Glutamatergic neuron (in vitro differentiated cells): ENCODE data around the gene B4GALT5. TPM values are rescaled to one million over a fixed set of nuclear protein-coding genes. Genes with fewer than 3 reads are reported as not detected.

Experiments
- DNase-seq: peaks from one replicate; pipeline ENCODE4 v3.0.0; 2022
- H3K27ac Mint-ChIP-seq: one replicate; pipeline ENCODE4 v1.8.0; 2020; ENCODE audit warnings: mild to moderate bottlenecking, mixed read lengths, inconsistent platforms; ENCODE audit not compliant: unreplicated experiment
- H3K27me3 Mint-ChIP-seq: one replicate; pipeline ENCODE4 v1.8.0; 2020; ENCODE audit warnings: mild to moderate bottlenecking, moderate library complexity, mixed read lengths, inconsistent platforms; ENCODE audit not compliant: unreplicated experiment
- H3K36me3 Mint-ChIP-seq: one replicate; pipeline ENCODE4 v1.8.0; 2020; ENCODE audit warnings: mild to moderate bottlenecking, mixed read lengths, inconsistent platforms; ENCODE audit not compliant: unreplicated experiment
- H3K4me1 Mint-ChIP-seq: one replicate; pipeline ENCODE4 v1.8.0; 2020; ENCODE audit warnings: mild to moderate bottlenecking, low read depth, mixed read lengths, inconsistent platforms; ENCODE audit not compliant: unreplicated experiment
- H3K4me3 Mint-ChIP-seq: one replicate; pipeline ENCODE4 v1.8.0; 2020; ENCODE audit warnings: mild to moderate bottlenecking, mixed read lengths, inconsistent platforms; ENCODE audit not compliant: unreplicated experiment
- H3K9me3 Mint-ChIP-seq: one replicate; pipeline ENCODE4 v1.8.0; 2020; ENCODE audit warnings: mild to moderate bottlenecking, moderate library complexity, mixed read lengths, inconsistent platforms; ENCODE audit not compliant: unreplicated experiment
- CTCF ChIP-seq: fragments of 200-600 bp; sonication (generic); IDR thresholded peaks from one replicate; pipeline ENCODE4 v1.5.0; 2021; ENCODE audit not compliant: partially characterized antibody, unreplicated experiment
- total RNA-seq: library from RNA; stranded (reverse); fragmentation: NEBNext Ultra II Directional; extraction: Animal tissue kit (Norgen Biotek cat#: 25700); gene quantifications from one replicate; pipeline ENCODE4 v1.2.1, GENCODE V29; 2021; ENCODE audit not compliant: unreplicated experiment

The B4GALT5 gene
- total RNA-seq, 1 donor from 2014 or later = 61.3 TPM

- no peak overlapping the region for H3K4me3 Mint-ChIP-seq
- peaks cover 1% of the 10 kb centered on the region for H3K27me3 Mint-ChIP-seq
- H3K27ac Mint-ChIP-seq = no peak overlapping the region
- TF ChIP-seq CTCF = no peak
- no peak for DNase-seq
- H3K36me3 Mint-ChIP-seq = no peaks in the 10 kb centered on the region
- peaks cover 2% of the 10 kb centered on the region for H3K9me3 Mint-ChIP-seq
- peaks cover 27% of the 10 kb centered on the region for H3K4me1 Mint-ChIP-seq
These were observed 19.1 kb downstream of the B4GALT5 start for GRCh38 chr20:49694450-49695071.

GRCh38 chr20:49693435-49694171 lies 20.1 kb downstream of the B4GALT5 start:
- DNase-seq = no peak
- Mint-ChIP-seq H3K9me3 (peaks cover 2% of the 10 kb centered on the region), H3K4me1 (peaks cover 25% of the 10 kb centered on the region), H3K27me3 (peaks cover 1% of the 10 kb centered on the region), H3K4me3 (no peak overlapping the region), H3K36me3 (no peaks in the 10 kb centered on the region), H3K27ac (no peak overlapping the region)
- TF ChIP-seq CTCF = no peak

GRCh38 chr20:49692941-49693340 lies 20.7 kb downstream of the B4GALT5 start:
- no peak for TF ChIP-seq CTCF
- Mint-ChIP-seq H3K27ac (no peak overlapping the region), H3K27me3 (no peaks in the 10 kb centered on the region), H3K36me3 (no peaks in the 10 kb centered on the region), H3K9me3 (peaks cover 2% of the 10 kb centered on the region), H3K4me3 (no peak overlapping the region), H3K4me1 (peaks cover 23% of the 10 kb centered on the region)
- DNase-seq = no peak

- Mint-ChIP-seq H3K36me3 (no peaks in the 10 kb centered on the region), H3K27ac (no peak overlapping the region), H3K4me1 (peaks cover 18% of the 10 kb centered on the region), H3K9me3 (peaks cover 2% of the 10 kb centered on the region), H3K27me3 (no peaks in the 10 kb centered on the region), H3K4me3 (no peak overlapping the region)
- TF ChIP-seq CTCF = no peak
- DNase-seq = no peak
These were observed 21.7 kb downstream of the B4GALT5 start for GRCh38 chr20:49691818-49692568.
